ENCODE data around the gene TCEA2.

TCEA2 gene

GRCh38 chr20:64023361-64024140 is 39.4 kb upstream of the TCEA2 start:
- TF ChIP-seq TARDBP (IDR thresholded peaks at IDR 0.05) = no peak
- TF ChIP-seq FOXK2 (IDR thresholded peaks at IDR 0.05) = no peak
- TF ChIP-seq BHLHE40 (IDR thresholded peaks at IDR 0.05; ENCODE audit: borderline replicate concordance) = no peak
- no peak for TF ChIP-seq HDGF (IDR thresholded peaks at IDR 0.05; ENCODE audit: borderline replicate concordance)
- TF ChIP-seq SP1 (IDR thresholded peaks at IDR 0.05) = no peak
- TF ChIP-seq ZNF384 (IDR thresholded peaks at IDR 0.05) = no peak
- no peak for TF ChIP-seq ARNT (IDR thresholded peaks at IDR 0.05)
- TF ChIP-seq CTBP1 (IDR thresholded peaks at IDR 0.05; ENCODE audit: borderline replicate concordance) = no peak
- no peak for TF ChIP-seq LEF1 (IDR thresholded peaks at IDR 0.05; ENCODE audit: borderline replicate concordance)
- no peak for TF ChIP-seq FOXA1 (IDR thresholded peaks at IDR 0.05)
- TF ChIP-seq NFRKB (IDR thresholded peaks at IDR 0.05) = no peak
- no peak for TF ChIP-seq SUZ12 (IDR thresholded peaks at IDR 0.05)
- TF ChIP-seq L3MBTL2 (conservative IDR thresholded peaks at IDR 0.05) = no peak
- TF ChIP-seq PKNOX1 (IDR thresholded peaks at IDR 0.05) = no peak
- TF ChIP-seq ELF4 (IDR thresholded peaks at IDR 0.05) = no peak
- TF ChIP-seq FOXM1 (IDR thresholded peaks at IDR 0.05; ENCODE audit: borderline replicate concordance) = no peak
- POLR2A ChIA-PET = no interaction called here
- no peak for DNase-seq (ENCODE audit: extremely low spot score)
- CTCF ChIA-PET = no interaction called here

- no peak for TF ChIP-seq CTBP1 (IDR thresholded peaks at IDR 0.05; ENCODE audit: borderline replicate concordance)
- TF ChIP-seq TARDBP (IDR thresholded peaks at IDR 0.05) = no peak
- no peak for TF ChIP-seq BHLHE40 (IDR thresholded peaks at IDR 0.05; ENCODE audit: borderline replicate concordance)
- no peak for TF ChIP-seq HDGF (IDR thresholded peaks at IDR 0.05; ENCODE audit: borderline replicate concordance)
- TF ChIP-seq ELF4 (IDR thresholded peaks at IDR 0.05) = no peak
- TF ChIP-seq ZNF384 (IDR thresholded peaks at IDR 0.05) = no peak
- TF ChIP-seq LEF1 (IDR thresholded peaks at IDR 0.05; ENCODE audit: borderline replicate concordance) = no peak
- TF ChIP-seq PKNOX1 (IDR thresholded peaks at IDR 0.05) = no peak
- TF ChIP-seq SP1 (IDR thresholded peaks at IDR 0.05) = no peak
- TF ChIP-seq FOXM1 (IDR thresholded peaks at IDR 0.05; ENCODE audit: borderline replicate concordance) = no peak
- TF ChIP-seq FOXK2 (IDR thresholded peaks at IDR 0.05) = no peak
- no peak for TF ChIP-seq L3MBTL2 (conservative IDR thresholded peaks at IDR 0.05)
- DNase-seq (ENCODE audit: extremely low spot score) = no peak
- CTCF ChIA-PET = no interaction called here
- POLR2A ChIA-PET = no interaction called here
Observed at GRCh38 chr20:64024141-64024990, 38.6 kb upstream of the TCEA2 start.

- CTCF ChIA-PET = no interaction called here
- TF ChIP-seq TARDBP (IDR thresholded peaks at IDR 0.05) = no peak
Observed at GRCh38 chr20:64025101-64025825, 37.7 kb upstream of the TCEA2 start.

GRCh38 chr20:64025826-64026412 is 37.1 kb upstream of the TCEA2 start:
- TF ChIP-seq LEF1 (IDR thresholded peaks at IDR 0.05; ENCODE audit: borderline replicate concordance) = no peak
- no peak for TF ChIP-seq FOXM1 (IDR thresholded peaks at IDR 0.05; ENCODE audit: borderline replicate concordance)
- TF ChIP-seq PKNOX1 (IDR thresholded peaks at IDR 0.05) = no peak
- TF ChIP-seq ARNT (IDR thresholded peaks at IDR 0.05) = no peak
- TF ChIP-seq NFRKB (IDR thresholded peaks at IDR 0.05) = no peak
- TF ChIP-seq SUZ12 (IDR thresholded peaks at IDR 0.05) = no peak
- no peak for TF ChIP-seq HDGF (IDR thresholded peaks at IDR 0.05; ENCODE audit: borderline replicate concordance)
- no peak for TF ChIP-seq SP1 (IDR thresholded peaks at IDR 0.05)
- TF ChIP-seq TARDBP (IDR thresholded peaks at IDR 0.05) = no peak
- no peak for TF ChIP-seq FOXK2 (IDR thresholded peaks at IDR 0.05)
- TF ChIP-seq ELF4 (IDR thresholded peaks at IDR 0.05) = no peak
- no peak for TF ChIP-seq CTBP1 (IDR thresholded peaks at IDR 0.05; ENCODE audit: borderline replicate concordance)
- no peak for TF ChIP-seq BHLHE40 (IDR thresholded peaks at IDR 0.05; ENCODE audit: borderline replicate concordance)
- no peak for TF ChIP-seq FOXA1 (IDR thresholded peaks at IDR 0.05)
- TF ChIP-seq L3MBTL2 (conservative IDR thresholded peaks at IDR 0.05) = no peak
- TF ChIP-seq ZNF384 (IDR thresholded peaks at IDR 0.05) = no peak
- CTCF ChIA-PET = no interaction called here
- POLR2A ChIA-PET = no interaction called here
- DNase-seq (ENCODE audit: extremely low spot score) = no peak

More at GRCh38 chr20:64025101-64025825, 37.7 kb upstream of the TCEA2 start:
- DNase-seq (ENCODE audit: extremely low spot score) = no peak
- POLR2A ChIA-PET = no interaction called here

Measured in HEK293T (cell line).